GM12878 (cell line): ENCODE results near the gene DTWD2. TPM values are rescaled to one million over a fixed set of nuclear protein-coding genes. Genes with fewer than 3 reads are reported as not detected.

Experiments
- ATAC-seq: fragments of 200-7000 bp; cut with Tn5 transposase; 3 replicates; pipeline ENCODE4 v1.9.1; 2020; ENCODE audit warnings: mild to moderate bottlenecking, moderate library complexity
- BruUV-seq: library from RNA; stranded (reverse); fragments of 400-500 nt; replicated peaks from 2 replicates; lab custom pipeline; 2021; lab: Mats Ljungman, UMichigan
- CTCF ChIA-PET: fragments of 300-600 bp; sonication (Branson Sonifier 250); formaldehyde crosslinking; extraction: SDS; loops from one replicate; lab custom pipeline; 2021; ENCODE audit warnings: inconsistent platforms; lab: Yijun Ruan, JAX
- POLR2A ChIA-PET: fragments of 350-600 bp; formaldehyde crosslinking; extraction: SDS; loops from one replicate; lab custom pipeline; 2021; ENCODE audit warnings: inconsistent platforms; lab: Charles Lee
- RAD21 ChIA-PET: fragments of 300-600 bp; sonication (Branson Sonifier 250); formaldehyde crosslinking; loops from one replicate; lab custom pipeline; 2023; ENCODE audit warnings: antibody characterized with exemption; ENCODE audit not compliant: unreplicated experiment; lab: Charles Lee
- SMC1A ChIA-PET: fragments of 300-600 bp; sonication (Branson Sonifier 250); formaldehyde crosslinking; loops from one replicate; lab custom pipeline; 2023; ENCODE audit not compliant: unreplicated experiment, uncharacterized antibody; lab: Charles Lee
- DNase-seq: peaks from one replicate; pipeline ENCODE4 v3.0.0-alpha.2; 2011; ENCODE audit warnings: low read depth, low spot score
- FAIRE-seq: peaks from 3 replicates; lab custom pipeline; 2011; peaks lifted over from hg19 to GRCh38; lab: Jason Lieb, UNC
- H2AFZ ChIP-seq: 2 replicates; pipeline ENCODE4 v1.6.0; 2011; ENCODE audit warnings: low read depth, low read length, control low read depth; ENCODE audit not compliant: control insufficient read depth
- H3K27ac ChIP-seq: 2 replicates; pipeline ENCODE4 v1.5.1; 2011; ENCODE audit warnings: control low read depth; ENCODE audit not compliant: control insufficient read depth, insufficient read depth
- H3K27me3 ChIP-seq, 2 experiments: replicated peaks in 1 of 2; 2 replicates each; pipeline versions ENCODE4 v1.6.0 to v1.6.1; 2011; ENCODE audit warnings: low read length in 1 of 2; ENCODE audit not compliant: control insufficient read depth in 2 of 2, insufficient read depth in 2 of 2
- H3K36me3 ChIP-seq, 2 experiments: 2 replicates each; pipeline ENCODE4 v1.5.1; 2011; ENCODE audit warnings: low read length in 1 of 2; ENCODE audit not compliant: control insufficient read depth in 2 of 2, insufficient read depth in 2 of 2
- H3K4me1 ChIP-seq: 2 replicates; pipeline ENCODE4 v1.6.1; 2011; ENCODE audit warnings: mild to moderate bottlenecking, low read length, moderate library complexity, mixed read lengths; ENCODE audit not compliant: control insufficient read depth, insufficient read depth
- H3K4me2 ChIP-seq: 2 replicates; pipeline ENCODE4 v1.6.0; 2011; ENCODE audit warnings: control low read depth; ENCODE audit not compliant: control insufficient read depth, insufficient read depth
- H3K4me3 ChIP-seq: fragments of 200-600 bp; sonication (generic); 2 replicates; pipeline ENCODE4 v1.5.1; 2016
- H3K79me2 ChIP-seq: 2 replicates; pipeline ENCODE4 v1.6.0; 2011; ENCODE audit warnings: low read length; ENCODE audit not compliant: control insufficient read depth, insufficient read depth
- H3K9ac ChIP-seq: 2 replicates; pipeline ENCODE4 v1.8.0; 2011; ENCODE audit warnings: low read length, control low read depth, mixed read lengths; ENCODE audit not compliant: control insufficient read depth, insufficient read depth
- H3K9me3 ChIP-seq: replicated peaks from 3 replicates; pipeline ENCODE4 v1.5.1; 2011; ENCODE audit warnings: mild to moderate bottlenecking, low read length; ENCODE audit not compliant: control insufficient read depth, insufficient read depth
- H4K20me1 ChIP-seq: 2 replicates; pipeline ENCODE4 v1.6.0; 2011; ENCODE audit not compliant: control insufficient read depth, insufficient read depth
- ATF7 ChIP-seq: fragments of 450-650 bp; IDR thresholded peaks from 2 replicates; pipeline ENCODE4 v1.6.1; 2016; ENCODE audit warnings: low read depth, mild to moderate bottlenecking
- BCLAF1 ChIP-seq: fragments of 450-650 bp; IDR thresholded peaks from 2 replicates; pipeline ENCODE4 v1.6.1; 2017; ENCODE audit warnings: antibody characterized with exemption, mild to moderate bottlenecking, moderate library complexity
- CHD1 ChIP-seq: IDR thresholded peaks from 2 replicates; pipeline ENCODE4 v1.6.1; 2012; ENCODE audit warnings: low read depth, low read length, improper control_type of control experiment
- GABPA ChIP-seq: IDR thresholded peaks from 2 replicates; pipeline ENCODE4 v1.6.1; 2014; ENCODE audit warnings: antibody characterized with exemption, low read depth, mild to moderate bottlenecking, inconsistent platforms
- GATAD2B ChIP-seq: fragments of 450-650 bp; conservative IDR thresholded peaks from 2 replicates; pipeline ENCODE4 v1.6.1; 2017; ENCODE audit warnings: low read depth, mild to moderate bottlenecking, moderate library complexity
- JUNB ChIP-seq: IDR thresholded peaks from 2 replicates; pipeline ENCODE4 v1.6.1; 2016; ENCODE audit warnings: antibody characterized with exemption, mild to moderate bottlenecking
- NFIC ChIP-seq: IDR thresholded peaks from 2 replicates; pipeline ENCODE4 v1.6.1; 2012; ENCODE audit warnings: low read depth, mild to moderate bottlenecking, inconsistent platforms, low read length, moderate library complexity
- RELB ChIP-seq: fragments of 450-650 bp; IDR thresholded peaks from 2 replicates; pipeline ENCODE4 v1.6.1; 2017; ENCODE audit warnings: low read depth, mild to moderate bottlenecking, moderate library complexity
- SP1 ChIP-seq: IDR thresholded peaks from one replicate; pipeline ENCODE4 v1.6.1; 2011; ENCODE audit warnings: low read depth, low read length
- TAF1 ChIP-seq: IDR thresholded peaks from 2 replicates; pipeline ENCODE4 v1.6.1; 2011; ENCODE audit warnings: mild to moderate bottlenecking, low read depth, low read length, borderline replicate concordance
- WGBS: methylation state at CpG from one replicate; pipeline ENCODE4 v1.1.6; 2016; ENCODE audit warnings: low lambda C conversion rate; ENCODE audit not compliant: insufficient replicate concordance, insufficient coverage; ENCODE audit errors: missing lambda C conversion rate; 5-methylcytosine and 5-hydroxymethylcytosine counted together
- in situ Hi-C: fragments of 300-500 bp; cut with MboI; formaldehyde crosslinking; loops from 9 replicates; pipeline ENCODE4 v1.14.3; 2018; ENCODE audit warnings: mixed read lengths
- intact Hi-C: fragments of 100-400 bp; cut with micrococcal nuclease; formaldehyde crosslinking; loops from one replicate; pipeline ENCODE4 v1.14.2; 2022; ENCODE audit not compliant: unreplicated experiment
- polyA plus RNA-seq, 11 experiments: library from polyadenylated mRNA; depleted of rRNA in 4 of 11; unstranded in 6 of 11; stranded (reverse) in 5 of 11; fragments of >200 nt; fragmentation: Nextera tagmentation in 4 of 11; fragmentation: Illumina TruSeq in 1 of 11; extraction: Ambion mirVana in 4 of 11; extraction: Trizol in 1 of 11; gene quantifications; 1 replicate in 1 of 11; 2 replicates in 10 of 11; pipeline versions ENCODE4 v1.2.1 to v1.2.3, GENCODE V29; 2011 to 2016; ENCODE audit warnings: inconsistent platforms in 2 of 11, missing spikeins in 2 of 11, low read depth in 1 of 11
- total RNA-seq, 4 experiments: library from RNA; depleted of rRNA in 3 of 4; stranded (reverse); fragments of >200 nt in 3 of 4; fragmentation: Illumina TruSeq in 1 of 4; extraction: Trizol in 1 of 4; gene quantifications; 2 replicates each; pipeline versions ENCODE4 v1.2.1 to v1.2.3, GENCODE V29; 2013 to 2021

Gene DTWD2
- total and polyA plus RNA-seq, 10 of the 15 experiments (the other 5 are each of a cell fraction or from before 2014, with no cell fraction given) = 0.93 to 8.4 (median 5.1) TPM

- Histone ChIP-seq H3K36me3 (no peaks in the 10 kb centered on the region), H3K79me2 (no peaks in the 10 kb centered on the region), H3K4me2 (no peak overlapping the region), H2AFZ (no peak overlapping the region), H3K27me3 (no peaks in the 10 kb centered on the region), H3K9me3 (peaks cover 1% of the 10 kb centered on the region; the same call in 2 of the 3 replicates), H3K9ac (no peak overlapping the region), H4K20me1 (no peaks in the 10 kb centered on the region), H3K27ac (no peak overlapping the region)
- ATAC-seq (no peak), DNase-seq (no peak), FAIRE-seq (no peak)
- intact Hi-C loops = loop anchor here (2.0 kb wide), 1 partner anchor 29 kb away; the partner anchor contains the start of gene DTWD2
- ChIA-PET POLR2A (interaction anchor here (0.6 to 1.4 kb wide), 2 partner anchors 8 to 178 kb away, joined by 3 read pairs; no protein-coding TSS in a partner anchor), RAD21 (interaction anchor here (0.7 to 6.2 kb wide), 3 partner anchors 30 to 393 kb away, joined by 3 to 84 read pairs (median 14); partner anchors contain the start of genes DMXL1 and DTWD2)
- WGBS = 50% methylated on average over 2 of the region's 2 CpGs
- TF ChIP-seq JUNB (peak; percentile 41; the same call in 1 of the 2 replicates), CHD1 (no peak)
- TF ChIP-seq, all 136 proteins: peak for 1
- no TSS peak for BruUV-seq
- SMC1A ChIA-PET = interaction anchor here (0.9 to 3.4 kb wide), 8 partner anchors 8 to 435 kb away, joined by 3 to 16 read pairs (median 3); partner anchors contain the start of gene HSD17B4
- in situ Hi-C loops = no loop called here
- H3K4me1 ChIP-seq = peaks cover 12% of the 10 kb centered on the region
- no peak overlapping the region for H3K4me3 ChIP-seq
- CTCF ChIA-PET = interaction anchor here (0.6 to 12.5 kb wide), 7 partner anchors 9 to 417 kb away, joined by 3 to 143 read pairs (median 4); partner anchors contain the start of gene DTWD2
These were observed 29.6 kb upstream of the DTWD2 start for GRCh38 chr5:119017994-119018393.

GRCh38 chr5:119016125-119016774 lies 27.9 kb upstream of the DTWD2 start:
- no peak overlapping the region for H3K4me3 ChIP-seq
- H3K79me2 ChIP-seq = no peaks in the 10 kb centered on the region
- H2AFZ ChIP-seq = no peak overlapping the region
- no peak overlapping the region; the same call in 1 of the 2 replicates for H3K9ac ChIP-seq
- ChIA-PET POLR2A (interaction anchor here (0.7 to 1.4 kb wide), 4 partner anchors 10 to 204 kb away, joined by 3 to 4 read pairs (median 3); no protein-coding TSS in a partner anchor), SMC1A (interaction anchor here (0.6 to 3.4 kb wide), 15 partner anchors 10 to 436 kb away, joined by 3 to 16 read pairs (median 3); partner anchors contain the start of genes DMXL1, DTWD2 and HSD17B4), CTCF (interaction anchor here (0.7 to 12.5 kb wide), 7 partner anchors 27 to 395 kb away, joined by 3 to 143 read pairs (median 4); partner anchors contain the start of gene DTWD2), RAD21 (interaction anchor here (0.6 to 2.6 kb wide), 9 partner anchors 10 to 607 kb away, joined by 3 to 14 read pairs (median 4); partner anchors contain the start of genes DMXL1 and DTWD2)
- 34% methylated on average over 7 of the region's 7 CpGs for whole genome bisulfite sequencing
- no peaks in the 10 kb centered on the region for H3K36me3 ChIP-seq
- no TSS peak for BruUV-seq
- no peak for FAIRE-seq
- no peak for DNase-seq
- intact Hi-C loops (loop anchor here (2.0 kb wide), 1 partner anchor 27 kb away; the partner anchor contains the start of gene DTWD2), in situ Hi-C loops (no loop called here)
- peaks cover 1% of the 10 kb centered on the region; the same call in 2 of the 3 replicates for H3K9me3 ChIP-seq
- H3K27me3 ChIP-seq = no peaks in the 10 kb centered on the region
- ATAC-seq = peak; percentile 92
- peaks cover 4% of the 10 kb centered on the region for H3K4me1 ChIP-seq
- H4K20me1 ChIP-seq = no peaks in the 10 kb centered on the region
- H3K4me2 ChIP-seq = peak overlapping the region; percentile 39
- peak overlapping the region; percentile 60 for H3K27ac ChIP-seq
- TF ChIP-seq TAF1 (no peak), GABPA (no peak), RELB (0 out of 2 replicates have a peak, but pooled peaks have one; percentile 27), GATAD2B (no peak), NFIC (0 out of 2 replicates have a peak, but pooled peaks have one; percentile 15), BCLAF1 (no peak), ATF7 (peak; percentile 38; the same call in 1 of the 2 replicates), SP1 (no peak)
